ENCODE data around the gene WNK3.

Gene WNK3

GRCh38 chrX:54157561-54157960 lies 200.3 kb downstream of the WNK3 start:
- Histone ChIP-seq H3F3A (ENCODE audit: insufficient read depth, low read length) (no peaks in the 10 kb centered on the region), H3K79me2 (ENCODE audit: low read length) (no peaks in the 10 kb centered on the region), H3K36me3 (replicated peaks; ENCODE audit: insufficient read depth, low read length) (no peaks in the 10 kb centered on the region), H3K27ac (ENCODE audit: low read length) (no peak overlapping the region), H3K4me1 (ENCODE audit: low read length) (no peaks in the 10 kb centered on the region), H3K4me3 (ENCODE audit: low read length) (no peak overlapping the region), H4K20me1 (ENCODE audit: insufficient read depth, low read length) (no peaks in the 10 kb centered on the region), H3K9ac (ENCODE audit: low read length) (no peak overlapping the region), H3K9me2 (replicated peaks; ENCODE audit: insufficient read depth, low read length) (no peaks in the 10 kb centered on the region), H3K27me3 (replicated peaks; ENCODE audit: insufficient read depth, low read length) (no peaks in the 10 kb centered on the region), H3K4me2 (ENCODE audit: low read depth, low read length) (no peak overlapping the region), H2AFZ (ENCODE audit: low read length) (no peak overlapping the region), H3K9me3 (replicated peaks; ENCODE audit: insufficient read depth, low read length) (no peaks in the 10 kb centered on the region)
- no peak for TF ChIP-seq EZH2 (optimal IDR thresholded peaks at IDR 0.05; ENCODE audit: low read depth, low read length)
- no peak for TF ChIP-seq CTCF (IDR thresholded peaks at IDR 0.05; ENCODE audit: low read length)
- TF ChIP-seq EZH2phosphoT487 (IDR thresholded peaks at IDR 0.05; ENCODE audit: low read length), result no peak
- no peak for DNase-seq

Data from MM.1S (cell line).